GM06990 (cell line): Measurements from ENCODE around the gene ACY1.

Experiments
- DNase-seq: peaks from one replicate; pipeline ENCODE4 v3.0.0-alpha.2; 2011; ENCODE audit not compliant: insufficient read length; ENCODE audit errors: extremely low read depth
- H3K27me3 ChIP-seq: replicated peaks from 2 replicates; pipeline ENCODE4 v1.6.0; 2011; ENCODE audit warnings: low read length; ENCODE audit not compliant: control insufficient read depth, insufficient read depth
- H3K36me3 ChIP-seq: 2 replicates; pipeline ENCODE4 v1.5.1; 2011; ENCODE audit warnings: low read length; ENCODE audit not compliant: control insufficient read depth, insufficient read depth
- H3K4me3 ChIP-seq: replicated peaks from 2 replicates; pipeline ENCODE4 v1.5.1; 2011; ENCODE audit warnings: low read depth, mild to moderate bottlenecking, control low read depth, low read length
- TF ChIP-seq, protein P1 (sequence below): IDR thresholded peaks from 2 replicates; pipeline ENCODE4 v1.5.1; 2011; ENCODE audit warnings: low read length, control low read depth, mild to moderate bottlenecking, inconsistent platforms; ENCODE audit not compliant: insufficient read depth, poor library complexity, severe bottlenecking

The ACY1 gene

DNA sequence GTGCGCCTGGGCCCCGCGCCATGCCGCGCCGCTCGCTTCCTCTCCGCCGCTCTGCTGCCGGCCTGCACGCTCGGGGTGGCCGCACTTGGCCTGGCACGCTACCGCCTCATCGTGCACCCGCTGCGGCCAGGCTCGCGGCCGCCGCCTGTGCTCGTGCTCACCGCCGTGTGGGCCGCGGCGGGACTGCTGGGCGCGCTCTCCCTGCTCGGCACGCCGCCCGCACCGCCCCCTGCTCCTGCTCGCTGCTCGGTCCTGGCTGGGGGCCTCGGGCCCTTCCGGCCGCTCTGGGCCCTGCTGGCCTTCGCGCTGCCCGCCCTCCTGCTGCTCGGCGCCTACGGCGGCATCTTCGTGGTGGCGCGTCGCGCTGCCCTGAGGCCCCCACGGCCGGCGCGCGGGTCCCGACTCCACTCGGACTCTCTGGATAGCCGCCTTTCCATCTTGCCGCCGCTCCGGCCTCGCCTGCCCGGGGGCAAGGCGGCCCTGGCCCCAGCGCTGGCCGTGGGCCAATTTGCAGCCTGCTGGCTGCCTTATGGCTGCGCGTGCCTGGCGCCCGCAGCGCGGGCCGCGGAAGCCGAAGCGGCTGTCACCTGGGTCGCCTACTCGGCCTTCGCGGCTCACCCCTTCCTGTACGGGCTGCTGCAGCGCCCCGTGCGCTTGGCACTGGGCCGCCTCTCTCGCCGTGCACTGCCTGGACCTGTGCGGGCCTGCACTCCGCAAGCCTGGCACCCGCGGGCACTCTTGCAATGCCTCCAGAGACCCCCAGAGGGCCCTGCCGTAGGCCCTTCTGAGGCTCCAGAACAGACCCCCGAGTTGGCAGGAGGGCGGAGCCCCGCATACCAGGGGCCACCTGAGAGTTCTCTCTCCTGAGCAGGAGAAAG, 27.2 kb upstream of the ACY1 start:
- TF ChIP-seq, protein P1, sequence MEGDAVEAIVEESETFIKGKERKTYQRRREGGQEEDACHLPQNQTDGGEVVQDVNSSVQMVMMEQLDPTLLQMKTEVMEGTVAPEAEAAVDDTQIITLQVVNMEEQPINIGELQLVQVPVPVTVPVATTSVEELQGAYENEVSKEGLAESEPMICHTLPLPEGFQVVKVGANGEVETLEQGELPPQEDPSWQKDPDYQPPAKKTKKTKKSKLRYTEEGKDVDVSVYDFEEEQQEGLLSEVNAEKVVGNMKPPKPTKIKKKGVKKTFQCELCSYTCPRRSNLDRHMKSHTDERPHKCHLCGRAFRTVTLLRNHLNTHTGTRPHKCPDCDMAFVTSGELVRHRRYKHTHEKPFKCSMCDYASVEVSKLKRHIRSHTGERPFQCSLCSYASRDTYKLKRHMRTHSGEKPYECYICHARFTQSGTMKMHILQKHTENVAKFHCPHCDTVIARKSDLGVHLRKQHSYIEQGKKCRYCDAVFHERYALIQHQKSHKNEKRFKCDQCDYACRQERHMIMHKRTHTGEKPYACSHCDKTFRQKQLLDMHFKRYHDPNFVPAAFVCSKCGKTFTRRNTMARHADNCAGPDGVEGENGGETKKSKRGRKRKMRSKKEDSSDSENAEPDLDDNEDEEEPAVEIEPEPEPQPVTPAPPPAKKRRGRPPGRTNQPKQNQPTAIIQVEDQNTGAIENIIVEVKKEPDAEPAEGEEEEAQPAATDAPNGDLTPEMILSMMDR, result peak; percentile 24
- Histone ChIP-seq H3K4me3 (no peak overlapping the region), H3K36me3 (no peaks in the 10 kb centered on the region), H3K27me3 (no peaks in the 10 kb centered on the region)
- no peak for DNase-seq

DNA sequence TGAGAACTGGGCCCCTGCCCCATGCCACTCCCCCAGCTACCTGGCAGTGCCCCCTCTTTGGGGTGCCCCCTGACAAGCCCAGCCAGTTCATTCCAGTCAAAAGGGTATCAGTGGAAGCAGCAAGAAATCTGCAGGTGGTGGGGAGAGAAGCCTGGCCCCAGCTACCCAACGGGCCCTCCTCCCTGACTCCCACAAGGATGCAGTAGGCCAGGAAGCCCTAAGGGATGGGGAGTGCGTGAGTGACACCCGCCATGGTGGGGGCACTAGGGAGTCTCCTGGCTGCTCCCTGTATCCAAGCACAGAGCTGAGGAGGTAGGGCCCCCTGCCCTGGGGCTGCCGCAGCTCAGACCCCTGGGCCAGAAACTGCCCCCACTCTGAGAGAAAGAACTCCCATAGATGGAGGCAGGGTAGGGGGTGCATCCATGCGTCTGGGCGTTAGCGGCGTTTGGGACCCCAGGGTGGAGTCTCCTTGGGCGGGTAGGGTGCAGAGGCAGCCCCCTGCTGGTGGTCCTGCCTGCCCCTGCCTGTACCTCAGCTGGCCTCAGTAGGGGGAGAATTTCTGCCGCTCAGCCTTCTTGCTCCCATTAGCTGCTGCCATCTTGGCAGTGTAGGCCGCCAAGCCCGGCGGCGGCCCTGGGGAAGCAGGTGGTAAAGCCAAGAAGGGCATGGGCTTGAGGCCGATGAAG, 25.7 kb upstream of the ACY1 start:
- Histone ChIP-seq H3K27me3 (no peaks in the 10 kb centered on the region), H3K36me3 (no peaks in the 10 kb centered on the region), H3K4me3 (no peak overlapping the region)
- TF ChIP-seq, protein P1, result no peak
- DNase-seq, result no peak

DNA sequence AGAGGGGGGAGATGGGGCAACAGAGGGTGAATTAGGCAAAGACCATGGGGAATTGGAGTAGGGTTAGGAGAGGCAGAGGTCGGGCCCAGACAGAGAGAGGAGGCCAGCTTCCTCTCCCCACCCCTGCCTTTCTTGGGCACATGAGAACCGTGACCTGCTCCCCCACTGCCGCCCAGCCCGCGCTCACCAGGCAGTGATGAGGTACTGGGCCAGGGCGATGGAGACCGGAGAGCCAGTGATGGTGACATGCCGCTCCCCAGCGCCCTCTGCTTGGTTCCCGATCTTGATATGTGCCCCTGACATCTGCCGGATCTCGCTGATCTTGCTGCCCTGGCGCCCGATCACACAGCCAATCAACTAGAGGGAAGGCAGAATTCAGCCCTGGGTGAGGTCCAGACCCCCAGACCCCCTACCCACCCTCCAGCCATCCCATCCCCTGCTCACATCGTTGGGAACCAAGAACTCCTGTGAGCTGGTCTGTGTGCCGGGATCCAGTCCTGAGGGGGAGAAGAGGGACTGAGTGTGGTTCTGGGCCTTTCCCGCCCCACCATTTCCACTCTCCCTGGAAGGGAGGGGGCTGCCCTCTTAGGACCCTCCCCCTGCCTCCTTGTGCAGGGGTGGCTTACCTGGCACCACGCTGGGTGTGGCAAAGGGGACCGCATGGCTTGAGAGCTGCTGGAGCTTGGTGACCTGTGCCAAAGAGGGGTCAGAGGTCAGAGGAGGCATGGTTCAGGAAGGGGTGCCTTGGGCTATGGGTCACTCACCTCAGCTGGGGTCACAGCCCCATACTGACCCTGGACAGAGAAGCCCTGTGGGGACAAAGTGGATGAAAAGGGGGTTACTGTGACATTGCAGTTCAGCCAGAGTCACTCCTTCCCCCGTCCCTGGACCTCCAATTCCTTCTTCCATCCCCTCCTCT, 24.5 kb upstream of the ACY1 start:
- Histone ChIP-seq H3K36me3 (no peaks in the 10 kb centered on the region), H3K4me3 (no peak overlapping the region), H3K27me3 (no peaks in the 10 kb centered on the region)
- DNase-seq, result no peak
- TF ChIP-seq, protein P1, result no peak

DNA sequence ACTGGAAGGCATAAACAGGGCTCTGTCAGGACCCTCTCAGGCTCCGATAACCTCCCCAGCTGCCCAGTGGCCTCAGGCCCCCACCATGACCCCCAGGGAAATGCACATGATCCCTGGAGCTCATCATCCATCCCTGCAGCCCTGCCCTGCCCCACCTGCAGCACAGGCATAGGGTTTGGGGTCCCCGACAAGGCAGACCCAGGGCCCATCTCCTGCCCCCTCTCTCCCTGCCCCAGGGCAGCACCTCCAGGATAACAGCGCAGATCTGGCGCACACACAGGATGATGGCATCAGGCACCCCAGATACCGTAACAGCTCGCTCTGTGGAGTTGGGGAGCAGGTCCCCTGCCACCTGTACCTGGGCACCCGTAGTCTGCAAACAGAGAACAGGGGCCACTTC, 23.7 kb upstream of the ACY1 start:
- TF ChIP-seq, protein P1, result no peak
- no peak for DNase-seq
- Histone ChIP-seq H3K27me3 (no peaks in the 10 kb centered on the region), H3K4me3 (no peak overlapping the region), H3K36me3 (no peaks in the 10 kb centered on the region)

DNA sequence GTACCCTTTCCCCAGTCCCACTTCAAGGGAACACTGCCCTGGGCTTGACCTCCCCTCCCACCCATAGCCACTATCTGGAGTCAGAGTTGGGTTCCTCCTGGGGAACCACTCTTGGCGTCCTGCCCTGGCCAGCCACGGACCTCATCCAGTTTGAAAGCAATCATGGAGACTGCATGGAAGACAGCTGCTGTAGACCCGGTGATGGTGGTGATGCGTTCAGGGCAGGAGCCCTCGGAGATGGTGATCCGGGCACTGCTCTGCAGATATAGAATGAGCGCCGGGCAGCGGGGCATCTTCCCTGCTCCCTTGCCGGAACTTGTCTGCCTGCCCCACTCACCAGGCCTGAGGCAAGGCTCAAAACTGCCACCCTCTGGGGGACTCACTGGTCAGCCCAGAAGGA, 22.9 kb upstream of the ACY1 start:
- TF ChIP-seq, protein P1, result no peak
- H3K27me3 ChIP-seq, result no peaks in the 10 kb centered on the region
- no peak for DNase-seq
- no peaks in the 10 kb centered on the region for H3K36me3 ChIP-seq
- H3K4me3 ChIP-seq, result no peak overlapping the region
